ENCODE data around the gene SERTAD1.

SERTAD1 gene

GRCh38 chr19:40398417-40399131 is 27.2 kb downstream of the SERTAD1 start:
- peak; percentile 75 to 76 for DNase-seq

GRCh38 chr19:40397568-40397906 is 28.3 kb downstream of the SERTAD1 start:
- no peak for DNase-seq

GRCh38 chr19:40396886-40397567 is 28.8 kb downstream of the SERTAD1 start:
- no peak for DNase-seq

- DNase-seq: no peak
Measured at GRCh38 chr19:40395956-40396355, 29.8 kb downstream of the SERTAD1 start.

- DNase-seq: no peak
Measured at GRCh38 chr19:40394816-40395210, 31.0 kb downstream of the SERTAD1 start.

GRCh38 chr19:40393894-40394815 is 31.6 kb downstream of the SERTAD1 start:
- DNase-seq: no peak

GRCh38 chr19:40392894-40393517 is 32.8 kb downstream of the SERTAD1 start:
- no peak for DNase-seq

GRCh38 chr19:40392123-40392522 is 33.7 kb downstream of the SERTAD1 start:
- no peak for DNase-seq

GRCh38 chr19:40390084-40390742 is 35.6 kb downstream of the SERTAD1 start, which contains the start of gene HIPK4:
Gene HIPK4, minus strand, starts transcription at chr19:40390181. Its CDS starts 279 bp downstream, at chr19:40389902.
- no peak for DNase-seq

GRCh38 chr19:40389404-40390083 is 36.2 kb downstream of the SERTAD1 start:
- no peak for DNase-seq

GRCh38 chr19:40388481-40388880 is 37.3 kb downstream of the SERTAD1 start:
- no peak for DNase-seq

- no peak for DNase-seq
Measured at GRCh38 chr19:40387155-40387554, 38.6 kb downstream of the SERTAD1 start.

- DNase-seq: no peak
Measured at GRCh38 chr19:40383668-40384248, 42.0 kb downstream of the SERTAD1 start.

- DNase-seq: no peak
Measured at GRCh38 chr19:40381321-40381720, 44.5 kb downstream of the SERTAD1 start.

- DNase-seq: no peak
Measured at GRCh38 chr19:40380199-40381037, 45.4 kb downstream of the SERTAD1 start.

GRCh38 chr19:40379446-40380198 is 46.2 kb downstream of the SERTAD1 start:
- no peak for DNase-seq

- DNase-seq: no peak
Measured at GRCh38 chr19:40378509-40378908, 47.3 kb downstream of the SERTAD1 start.

- no peak for DNase-seq
Measured at GRCh38 chr19:40377876-40378385, 47.9 kb downstream of the SERTAD1 start.

GRCh38 chr19:40376286-40376862 is 49.4 kb downstream of the SERTAD1 start:
- no peak for DNase-seq
